K562 (cell line): ENCODE measurements around the gene PNPO. TPM values are rescaled to one million over a fixed set of nuclear protein-coding genes. Genes with fewer than 3 reads are reported as not detected.

Source experiments
- ATAC-seq: fragments of 200-7000 bp; cut with Tn5 transposase; 3 replicates; pipeline ENCODE4 v1.9.1; 2020; ENCODE audit warnings: moderate library complexity
- BruUV-seq: library from RNA; stranded (reverse); fragments of 400-500 nt; replicated peaks from 2 replicates; lab custom pipeline; 2021; lab: Mats Ljungman, UMichigan
- CTCF ChIA-PET: fragments of 300-600 bp; formaldehyde crosslinking; extraction: SDS; loops from one replicate; lab custom pipeline; 2021; ENCODE audit warnings: low intra/inter-chr PET ratio; lab: Yijun Ruan, JAX
- POLR2A ChIA-PET: fragments of 300-600, 350-650 bp; sonication (Branson Sonifier 250); formaldehyde crosslinking; extraction: SDS; loops from one replicate; lab custom pipeline; 2021; ENCODE audit warnings: antibody characterized with exemption, inconsistent platforms; lab: Yijun Ruan, JAX
- DNase-seq, 4 experiments: peaks; one replicate each; pipeline versions ENCODE4 v3.0.0 to v3.0.0-alpha.2; 2011 to 2018; ENCODE audit warnings: low spot score in 3 of 4, mixed read lengths in 3 of 4; ENCODE audit errors: extremely low read depth in 1 of 4
- FAIRE-seq: peaks from 2 replicates; lab custom pipeline; 2011; peaks lifted over from hg19 to GRCh38; lab: Jason Lieb, UNC
- H2AFZ ChIP-seq: 2 replicates; pipeline ENCODE4 v1.6.0; 2011; ENCODE audit warnings: low read depth, low read length, control low read depth, inconsistent platforms
- H3K27ac ChIP-seq: fragments of 200-600 bp; 3 replicates; pipeline ENCODE4 v1.8.0; 2011; ENCODE audit warnings: low read depth, mild to moderate bottlenecking, control low read depth, inconsistent platforms, low read length, moderate library complexity, mixed read lengths; ENCODE audit errors: extremely low read depth
- H3K27me3 ChIP-seq, 2 experiments: fragments of 300-600 bp in 1 of 2; 2 replicates in 1 of 2; 3 replicates in 1 of 2; pipeline versions ENCODE4 v1.6.0 to v1.8.0; 2011; ENCODE audit warnings: inconsistent platforms in 2 of 2, low read length in 2 of 2, mild to moderate bottlenecking in 1 of 2, mixed read lengths in 1 of 2, moderate library complexity in 1 of 2; ENCODE audit not compliant: control insufficient read depth in 2 of 2, insufficient read depth in 2 of 2
- H3K36me3 ChIP-seq: fragments of 300-600 bp; 3 replicates; pipeline ENCODE4 v1.8.0; 2011; ENCODE audit warnings: mild to moderate bottlenecking, low read length, inconsistent platforms; ENCODE audit not compliant: control insufficient read depth, insufficient read depth
- H3K4me1 ChIP-seq, 2 experiments: fragments of 200-600 bp in 1 of 2; replicated peaks in 1 of 2; 2 replicates in 1 of 2; 3 replicates in 1 of 2; pipeline versions ENCODE4 v1.5.1 to v1.8.0; 2011; ENCODE audit warnings: inconsistent platforms in 2 of 2, low read length in 2 of 2, mild to moderate bottlenecking in 1 of 2, mixed read lengths in 1 of 2, moderate library complexity in 1 of 2; ENCODE audit not compliant: control insufficient read depth in 2 of 2, insufficient read depth in 2 of 2
- H3K4me2 ChIP-seq: 2 replicates; pipeline ENCODE4 v1.6.1; 2011; ENCODE audit warnings: low read length, control low read depth, inconsistent platforms, mixed read lengths; ENCODE audit not compliant: insufficient read depth
- H3K4me3 ChIP-seq: fragments of 200-600 bp; sonication (generic), shearing (Covaris generic); 2 replicates; pipeline ENCODE4 v1.5.1; 2016; ENCODE audit warnings: control low read depth, inconsistent platforms
- H3K79me2 ChIP-seq: fragments of 200-600 bp; 3 replicates; pipeline ENCODE4 v1.8.0; 2011; ENCODE audit warnings: low read length, inconsistent platforms; ENCODE audit not compliant: control insufficient read depth, insufficient read depth
- H3K9ac ChIP-seq, 2 experiments: 2 replicates each; pipeline versions ENCODE4 v1.6.0 to v1.6.1; 2011; ENCODE audit warnings: low read depth in 2 of 2, low read length in 2 of 2, control low read depth in 1 of 2, inconsistent platforms in 1 of 2, mild to moderate bottlenecking in 1 of 2, mixed read lengths in 1 of 2; ENCODE audit not compliant: insufficient read depth in 1 of 2
- H3K9me1 ChIP-seq: one replicate; pipeline ENCODE4 v1.6.0; 2011; ENCODE audit warnings: inconsistent platforms, mild to moderate bottlenecking, low read length, moderate library complexity; ENCODE audit not compliant: control insufficient read depth, insufficient read depth
- H3K9me3 ChIP-seq: replicated peaks from 2 replicates; pipeline ENCODE4 v1.5.1; 2011; ENCODE audit warnings: low read depth, low read length, inconsistent platforms; ENCODE audit not compliant: control insufficient read depth, insufficient read depth
- H4K20me1 ChIP-seq: replicated peaks from 2 replicates; pipeline ENCODE4 v1.6.1; 2011; ENCODE audit warnings: low read length, inconsistent platforms, mixed read lengths; ENCODE audit not compliant: control insufficient read depth, insufficient read depth
- ARNT ChIP-seq, 2 experiments: fragments of 450-650 bp; IDR thresholded peaks; 2 replicates each; pipeline ENCODE4 v1.6.1; 2016; ENCODE audit warnings: mild to moderate bottlenecking in 1 of 2
- BDP1 ChIP-seq: IDR thresholded peaks from 3 replicates; pipeline ENCODE4 v1.6.1; 2011; ENCODE audit not compliant: insufficient read length, insufficient read depth
- CBFA2T2 ChIP-seq: fragments of 450-650 bp; conservative IDR thresholded peaks from 2 replicates; pipeline ENCODE4 v1.6.1; 2017; ENCODE audit warnings: mild to moderate bottlenecking
- CBX2 ChIP-seq: fragments of 200-600 bp; sonication (generic); IDR thresholded peaks from one replicate; pipeline ENCODE4 v1.6.1; 2012; ENCODE audit warnings: mild to moderate bottlenecking, low read length, inconsistent platforms; ENCODE audit not compliant: insufficient read depth, poor library complexity, severe bottlenecking
- CGGBP1 ChIP-seq: fragments of 250-450 bp; sonication (Bioruptor Pico); IDR thresholded peaks from 2 replicates; pipeline ENCODE4 v1.9.0; 2021; ENCODE audit warnings: mild to moderate bottlenecking
- CHD2 ChIP-seq: IDR thresholded peaks from 2 replicates; pipeline ENCODE4 v1.6.1; 2011; ENCODE audit warnings: low read depth, low read length
- CUX1 ChIP-seq: fragments of 200-800 bp; sonication (Bioruptor generic); IDR thresholded peaks from 2 replicates; pipeline ENCODE4 v1.6.1; 2016; ENCODE audit warnings: missing genetic modification characterization, missing compliant biosample characterization
- GABPB2 ChIP-seq: fragments of 250-450 bp; sonication (Bioruptor Pico); conservative IDR thresholded peaks from 2 replicates; pipeline ENCODE4 v1.5.1; 2021; ENCODE audit warnings: mild to moderate bottlenecking
- GATAD2A ChIP-seq: fragments of 450-650 bp; IDR thresholded peaks from 2 replicates; pipeline ENCODE4 v1.6.1; 2017
- LEF1 ChIP-seq: fragments of 450-650 bp; IDR thresholded peaks from 2 replicates; pipeline ENCODE4 v1.6.1; 2016; ENCODE audit warnings: mild to moderate bottlenecking
- NFE2L1 ChIP-seq: fragments of 450-650 bp; IDR thresholded peaks from 2 replicates; pipeline ENCODE4 v1.6.1; 2016; ENCODE audit warnings: missing genetic modification characterization, low read depth, mild to moderate bottlenecking, missing compliant biosample characterization, moderate library complexity, borderline replicate concordance
- RBM15 ChIP-seq: fragments of 200-400 bp; formaldehyde crosslinking; IDR thresholded peaks from 2 replicates; pipeline ENCODE4 v1.6.1; 2018; ENCODE audit warnings: mild to moderate bottlenecking, low read length, moderate library complexity; ENCODE audit not compliant: insufficient read depth
- SMAD2 ChIP-seq: fragments of 150-350 bp; IDR thresholded peaks from 2 replicates; pipeline ENCODE4 v1.6.1; 2014; ENCODE audit warnings: low read depth, mild to moderate bottlenecking, low read length
- XRCC3 ChIP-seq: fragments of 450-650 bp; IDR thresholded peaks from 2 replicates; pipeline ENCODE4 v1.6.1; 2017; ENCODE audit warnings: mild to moderate bottlenecking, moderate library complexity
- ZNF277 ChIP-seq: fragments of 250-450 bp; sonication (Bioruptor Pico); IDR thresholded peaks from 2 replicates; pipeline ENCODE4 v1.8.0; 2022; ENCODE audit warnings: inconsistent platforms, mild to moderate bottlenecking, moderate library complexity, borderline replicate concordance
- ZNF347 ChIP-seq: fragments of 450-650 bp; formaldehyde crosslinking; IDR thresholded peaks from 2 replicates; pipeline ENCODE4 v1.4.0; 2020; ENCODE audit warnings: low read depth, mild to moderate bottlenecking, moderate library complexity
- ZNF444 ChIP-seq: fragments of 250-450 bp; sonication (Bioruptor Pico); IDR thresholded peaks from 2 replicates; pipeline ENCODE4 v1.4.0; 2020; ENCODE audit warnings: mild to moderate bottlenecking, moderate library complexity
- ZNF717 ChIP-seq: fragments of 250-450 bp; sonication (Bioruptor Pico); IDR thresholded peaks from 2 replicates; pipeline ENCODE4 v1.5.0; 2021
- WGBS: fragments of 100-300 bp; shearing (Covaris generic); methylation state at CpG from one replicate; pipeline ENCODE4 v1.1.6; 2016; ENCODE audit warnings: low coverage, mixed read lengths; ENCODE audit not compliant: insufficient coverage; ENCODE audit errors: missing lambda C conversion rate; 5-methylcytosine and 5-hydroxymethylcytosine counted together
- in situ Hi-C: fragments of 300-500 bp; cut with MboI; formaldehyde crosslinking; loops from 4 replicates; pipeline ENCODE4 v1.15.0; 2018; ENCODE audit warnings: inconsistent platforms, mixed read lengths
- intact Hi-C: fragments of 100-400 bp; cut with micrococcal nuclease; formaldehyde crosslinking; loops from 2 replicates; pipeline ENCODE4 v1.14.2; 2022
- polyA plus RNA-seq, 8 experiments: library from polyadenylated mRNA; depleted of rRNA in 4 of 8; stranded (reverse) in 5 of 8; unstranded in 3 of 8; fragments of >200 nt; fragmentation: Nextera tagmentation in 2 of 8; fragmentation: Illumina TruSeq in 1 of 8; extraction: Ambion mirVana in 2 of 8; extraction: Trizol in 1 of 8; gene quantifications; 2 replicates each; pipeline versions ENCODE4 v1.2.1 to v1.2.3, GENCODE V29; 2011 to 2014; ENCODE audit warnings: inconsistent platforms in 1 of 8, missing spikeins in 1 of 8
- total RNA-seq, 7 experiments: library from RNA; depleted of rRNA in 6 of 7; stranded (reverse); fragments of >200 nt in 6 of 7; fragmentation: Illumina TruSeq in 2 of 7; extraction: Trizol in 2 of 7; gene quantifications; 2 replicates each; pipeline versions ENCODE4 v1.2.1 to v1.2.3, GENCODE V29; 2011 to 2021; ENCODE audit warnings: low replicate concordance in 1 of 7

PNPO gene
- total and polyA plus RNA-seq, 9 of the 15 experiments (the other 6 are each of a cell fraction or from before 2014, with no cell fraction given), result 16.6 to 39.0 (median 27.4) TPM

GRCh38 chr17:47994724-47995123 is 53.4 kb downstream of the PNPO start:
- Histone ChIP-seq H3K9ac (peak overlapping the region in 1 of 2 experiments; percentile 36; a peak in 1 of 4 replicates), H4K20me1 (no peaks in the 10 kb centered on the region), H3K9me3 (no peaks in the 10 kb centered on the region), H3K4me2 (no peak overlapping the region), H3K4me1 (peaks cover 26 to 32% of the 10 kb centered on the region in 2 experiments), H3K9me1 (no peaks in the 10 kb centered on the region), H3K4me3 (no peak overlapping the region), H2AFZ (no peak overlapping the region), H3K27ac (no peak overlapping the region), H3K79me2 (no peaks in the 10 kb centered on the region), H3K36me3 (no peaks in the 10 kb centered on the region), H3K27me3 (no peaks in the 10 kb centered on the region)
- FAIRE-seq (no peak), DNase-seq (no peak), ATAC-seq (no peak)
- TF ChIP-seq CHD2 (no peak), SMAD2 (no peak), XRCC3 (no peak), ARNT (IDR thresholded peaks at IDR 0.05) (no peak), ZNF277 (no peak), CBFA2T2 (no peak), CUX1 (no peak), GABPB2 (no peak), LEF1 (no peak), ZNF444 (CRISPR knock-in tag) (no peak), GATAD2A (no peak), ZNF717 (no peak), CBX2 (no peak), NFE2L1 (tag) (no peak), BDP1 (no peak), ZNF347 (CRISPR knock-in tag) (no peak), RBM15 (no peak), CGGBP1 (CRISPR knock-in tag) (no peak)
- in situ Hi-C loops (no loop called here), intact Hi-C loops (no loop called here)
- 45% methylated on average over 3 of the region's 4 CpGs for WGBS
- ChIA-PET POLR2A (interaction anchor here (0.7 to 1.7 kb wide), 5 partner anchors 8 to 111 kb away, joined by 3 to 4 read pairs (median 3); no protein-coding TSS in a partner anchor), CTCF (no interaction called here)
- no TSS peak for BruUV-seq
